Stimulated activated CD8-positive, alpha-beta memory T cell treated with anti-CD3 and anti-CD28 coated beads, Interleukin-12 subunit alpha, Interleukin-12 subunit beta, amount 100 ng/mL, for 24 hours (primary cell): ENCODE data around the gene LRBA.
"Not testable (repeated sequence)": the region's sequence is repeated elsewhere in the genome, so short reads cannot be mapped to it uniquely, and the experiment has no call there.

Source experiments
- DNase-seq: peaks from one replicate; pipeline ENCODE4 v3.0.0-alpha.2; 2020; ENCODE audit errors: extremely low read depth

LRBA gene

GRCh38 chr4:151021637-151022334, 6.7 kb upstream of the LRBA start:
- no peak for DNase-seq

- DNase-seq = peak; percentile 56
Observed at GRCh38 chr4:151015459-151016347, 619 bp upstream of the LRBA start.

GRCh38 chr4:151013944-151014343, 1.1 kb downstream of the LRBA start:
- DNase-seq = no peak

GRCh38 chr4:151013491-151013890, 1.6 kb downstream of the LRBA start:
- DNase-seq = no peak

GRCh38 chr4:151012820-151013219, 2.3 kb downstream of the LRBA start:
- no peak for DNase-seq

GRCh38 chr4:151012376-151012775, 2.7 kb downstream of the LRBA start:
- DNase-seq = no peak

GRCh38 chr4:151004222-151004621, 10.9 kb downstream of the LRBA start:
- DNase-seq = no peak

GRCh38 chr4:151000747-151001429, 14.2 kb downstream of the LRBA start:
- DNase-seq = no peak

- DNase-seq = no peak
Observed at GRCh38 chr4:150999086-150999485, 16.0 kb downstream of the LRBA start.

- DNase-seq = no peak
Observed at GRCh38 chr4:150997141-150997540, 17.9 kb downstream of the LRBA start.

- DNase-seq = no peak
Observed at GRCh38 chr4:150994721-150995120, 20.4 kb downstream of the LRBA start.

GRCh38 chr4:150993577-150993976, 21.5 kb downstream of the LRBA start:
- DNase-seq = not testable (repeated sequence)

GRCh38 chr4:150990993-150991392, 24.1 kb downstream of the LRBA start:
- DNase-seq = no peak

- DNase-seq = no peak
Observed at GRCh38 chr4:150990250-150990649, 24.8 kb downstream of the LRBA start.

GRCh38 chr4:150988238-150988637, 26.8 kb downstream of the LRBA start:
- no peak for DNase-seq

GRCh38 chr4:150987204-150987603, 27.9 kb downstream of the LRBA start:
- DNase-seq = no peak

GRCh38 chr4:150986085-150986484, 29.0 kb downstream of the LRBA start:
- no peak for DNase-seq

- DNase-seq = no peak
Observed at GRCh38 chr4:150983851-150984250, 31.2 kb downstream of the LRBA start.

GRCh38 chr4:150982557-150983233, 32.4 kb downstream of the LRBA start:
- DNase-seq = no peak

GRCh38 chr4:150978738-150979575, 36.1 kb downstream of the LRBA start:
- DNase-seq = no peak
